OCI-LY1 (cell line): ENCODE data around the gene SLC22A23.
A peak's percentile ranks its signal among the peaks of the same experiment; 100 is the strongest.

ENCODE experiments used
- EZH2 ChIP-seq: fragments of 200-600 bp; sonication (generic), shearing (Covaris generic); IDR thresholded peaks from 2 replicates; pipeline ENCODE4 v1.8.0; 2017; ENCODE audit warnings: borderline replicate concordance, mixed run types, mild to moderate bottlenecking, antibody characterized with exemption, low read length, moderate library complexity, mixed read lengths
- TF ChIP-seq, protein P1 (sequence below): fragments of 200-600 bp; sonication (generic), shearing (Covaris generic); IDR thresholded peaks from 2 replicates; pipeline ENCODE4 v1.5.1; 2017; ENCODE audit warnings: mild to moderate bottlenecking, antibody characterized with exemption, low read length, moderate library complexity, mixed read lengths

- TF ChIP-seq EZH2: no peak
- TF ChIP-seq, protein P1, sequence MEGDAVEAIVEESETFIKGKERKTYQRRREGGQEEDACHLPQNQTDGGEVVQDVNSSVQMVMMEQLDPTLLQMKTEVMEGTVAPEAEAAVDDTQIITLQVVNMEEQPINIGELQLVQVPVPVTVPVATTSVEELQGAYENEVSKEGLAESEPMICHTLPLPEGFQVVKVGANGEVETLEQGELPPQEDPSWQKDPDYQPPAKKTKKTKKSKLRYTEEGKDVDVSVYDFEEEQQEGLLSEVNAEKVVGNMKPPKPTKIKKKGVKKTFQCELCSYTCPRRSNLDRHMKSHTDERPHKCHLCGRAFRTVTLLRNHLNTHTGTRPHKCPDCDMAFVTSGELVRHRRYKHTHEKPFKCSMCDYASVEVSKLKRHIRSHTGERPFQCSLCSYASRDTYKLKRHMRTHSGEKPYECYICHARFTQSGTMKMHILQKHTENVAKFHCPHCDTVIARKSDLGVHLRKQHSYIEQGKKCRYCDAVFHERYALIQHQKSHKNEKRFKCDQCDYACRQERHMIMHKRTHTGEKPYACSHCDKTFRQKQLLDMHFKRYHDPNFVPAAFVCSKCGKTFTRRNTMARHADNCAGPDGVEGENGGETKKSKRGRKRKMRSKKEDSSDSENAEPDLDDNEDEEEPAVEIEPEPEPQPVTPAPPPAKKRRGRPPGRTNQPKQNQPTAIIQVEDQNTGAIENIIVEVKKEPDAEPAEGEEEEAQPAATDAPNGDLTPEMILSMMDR: peak; percentile 81
Observed at GRCh38 chr6:3410385-3411360, 46.2 kb downstream of the SLC22A23 start.
